Fibroblast of pulmonary artery (primary cell): ENCODE data around the gene CTDP1.
"Not testable (repeated sequence)": the region's sequence is repeated elsewhere in the genome, so short reads cannot be mapped to it uniquely, and the experiment has no call there.

Source experiments
- DNase-seq: peaks from one replicate; pipeline ENCODE4 v3.0.0-alpha.2; 2010; ENCODE audit warnings: low read depth
- H3K4me3 ChIP-seq: replicated peaks from 2 replicates; pipeline ENCODE4 v1.5.1; 2011; ENCODE audit warnings: low read depth, mild to moderate bottlenecking, control low read depth, low read length, moderate library complexity
- TF ChIP-seq, protein P1 (sequence below): IDR thresholded peaks from 2 replicates; pipeline ENCODE4 v1.5.1; 2011; ENCODE audit warnings: mild to moderate bottlenecking, control low read depth, low read length, inconsistent platforms; ENCODE audit errors: missing control alignments

Gene CTDP1

DNA sequence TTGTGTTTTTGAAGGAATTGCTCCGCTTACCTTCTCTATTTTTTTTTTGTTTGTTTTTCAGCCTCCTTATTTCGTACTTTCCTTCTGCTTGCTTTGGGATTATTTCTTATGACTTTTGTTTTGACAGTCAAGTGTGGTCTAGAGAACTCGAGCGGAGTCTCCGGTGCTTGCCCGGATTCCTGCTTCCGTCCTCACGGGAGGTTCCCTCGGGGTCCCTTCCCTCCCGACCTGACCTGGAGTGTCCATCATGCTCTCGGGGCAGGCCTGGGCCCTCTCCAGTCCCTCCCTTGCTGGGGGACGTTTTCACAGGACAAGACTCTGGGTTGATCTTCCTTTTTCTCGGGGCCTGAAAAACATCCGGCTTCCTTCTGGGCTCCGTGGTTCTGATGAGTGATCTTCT, 45.9 kb downstream of the CTDP1 start:
- no peak overlapping the region for H3K4me3 ChIP-seq
- DNase-seq, result no peak
- TF ChIP-seq, protein P1, sequence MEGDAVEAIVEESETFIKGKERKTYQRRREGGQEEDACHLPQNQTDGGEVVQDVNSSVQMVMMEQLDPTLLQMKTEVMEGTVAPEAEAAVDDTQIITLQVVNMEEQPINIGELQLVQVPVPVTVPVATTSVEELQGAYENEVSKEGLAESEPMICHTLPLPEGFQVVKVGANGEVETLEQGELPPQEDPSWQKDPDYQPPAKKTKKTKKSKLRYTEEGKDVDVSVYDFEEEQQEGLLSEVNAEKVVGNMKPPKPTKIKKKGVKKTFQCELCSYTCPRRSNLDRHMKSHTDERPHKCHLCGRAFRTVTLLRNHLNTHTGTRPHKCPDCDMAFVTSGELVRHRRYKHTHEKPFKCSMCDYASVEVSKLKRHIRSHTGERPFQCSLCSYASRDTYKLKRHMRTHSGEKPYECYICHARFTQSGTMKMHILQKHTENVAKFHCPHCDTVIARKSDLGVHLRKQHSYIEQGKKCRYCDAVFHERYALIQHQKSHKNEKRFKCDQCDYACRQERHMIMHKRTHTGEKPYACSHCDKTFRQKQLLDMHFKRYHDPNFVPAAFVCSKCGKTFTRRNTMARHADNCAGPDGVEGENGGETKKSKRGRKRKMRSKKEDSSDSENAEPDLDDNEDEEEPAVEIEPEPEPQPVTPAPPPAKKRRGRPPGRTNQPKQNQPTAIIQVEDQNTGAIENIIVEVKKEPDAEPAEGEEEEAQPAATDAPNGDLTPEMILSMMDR, result no peak

DNA sequence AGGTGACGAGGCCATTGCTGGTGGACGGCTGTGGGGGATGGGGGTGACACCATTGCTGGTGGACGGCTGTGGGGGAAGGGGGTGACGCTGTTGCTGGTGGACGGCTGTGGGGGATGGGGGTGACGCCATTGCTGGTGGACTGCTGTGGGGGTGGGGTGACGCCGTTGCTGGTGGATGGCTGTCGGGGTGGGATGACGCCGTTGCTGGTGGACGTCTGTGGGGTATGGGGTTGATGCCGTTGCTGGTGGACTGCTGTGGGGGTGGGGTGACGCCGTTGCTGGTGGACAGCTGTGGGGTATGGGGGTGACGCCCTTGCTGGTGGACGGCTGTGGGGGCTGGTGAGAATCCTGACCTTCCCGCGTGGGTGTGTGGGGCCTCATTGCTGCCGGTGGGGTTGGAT, 47.1 kb downstream of the CTDP1 start:
- TF ChIP-seq, protein P1, result no peak
- DNase-seq, result no peak
- no peak overlapping the region for H3K4me3 ChIP-seq

DNA sequence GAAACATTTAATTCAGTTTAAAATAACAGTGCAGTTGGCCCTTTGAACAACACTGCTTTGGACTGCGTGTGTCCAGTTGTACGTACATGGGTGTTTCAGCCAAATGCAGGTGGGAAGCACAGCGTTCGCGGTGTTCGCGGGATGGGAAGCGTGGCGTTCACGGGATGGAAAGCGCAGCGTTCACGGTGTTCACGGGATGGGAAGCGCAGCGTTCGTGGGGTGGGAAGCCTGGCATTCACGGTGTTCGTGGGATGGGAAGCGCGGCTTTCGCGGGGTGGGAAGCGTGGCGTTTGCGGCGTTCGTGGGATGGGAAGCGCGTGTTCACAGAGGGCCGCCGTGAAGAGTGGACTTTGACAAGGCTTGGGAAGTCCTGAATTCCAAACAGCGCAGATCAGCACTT, 47.6 kb downstream of the CTDP1 start:
- no peak for DNase-seq
- TF ChIP-seq, protein P1, result no peak
- H3K4me3 ChIP-seq, result no peak overlapping the region

DNA sequence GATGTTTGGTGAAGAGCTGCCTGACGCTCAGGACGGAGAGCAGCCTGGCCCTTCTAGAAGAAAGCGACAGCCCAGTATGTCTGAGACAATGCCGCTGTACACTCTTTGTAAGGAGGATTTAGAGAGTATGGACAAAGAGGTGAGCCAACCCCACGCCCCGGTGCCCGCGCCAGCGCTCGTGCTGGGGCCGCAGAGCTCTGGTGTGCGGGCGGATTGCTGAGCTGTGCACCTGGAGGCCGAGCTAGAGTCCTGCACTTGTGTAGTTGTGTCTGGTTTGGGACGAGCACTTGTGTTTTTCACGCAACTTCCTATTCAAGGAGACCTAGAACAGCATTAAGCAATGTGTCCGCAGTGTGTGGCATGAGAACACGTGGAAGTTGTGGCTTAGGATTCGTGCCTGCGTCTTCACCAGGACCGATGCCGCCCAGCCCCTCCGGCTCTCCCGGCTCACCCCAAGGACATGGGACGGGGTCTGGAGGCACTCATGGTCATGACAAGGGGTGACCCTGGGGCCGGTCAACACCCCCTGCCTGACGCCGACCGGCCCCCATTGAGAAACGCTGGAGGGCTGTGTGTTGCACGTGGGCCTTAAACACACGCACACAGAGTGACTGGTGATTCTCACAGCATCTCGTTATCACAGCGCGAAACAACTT, 49.5 kb downstream of the CTDP1 start:
- TF ChIP-seq, protein P1, result no peak
- no peak for DNase-seq
- H3K4me3 ChIP-seq, result no peak overlapping the region

DNA sequence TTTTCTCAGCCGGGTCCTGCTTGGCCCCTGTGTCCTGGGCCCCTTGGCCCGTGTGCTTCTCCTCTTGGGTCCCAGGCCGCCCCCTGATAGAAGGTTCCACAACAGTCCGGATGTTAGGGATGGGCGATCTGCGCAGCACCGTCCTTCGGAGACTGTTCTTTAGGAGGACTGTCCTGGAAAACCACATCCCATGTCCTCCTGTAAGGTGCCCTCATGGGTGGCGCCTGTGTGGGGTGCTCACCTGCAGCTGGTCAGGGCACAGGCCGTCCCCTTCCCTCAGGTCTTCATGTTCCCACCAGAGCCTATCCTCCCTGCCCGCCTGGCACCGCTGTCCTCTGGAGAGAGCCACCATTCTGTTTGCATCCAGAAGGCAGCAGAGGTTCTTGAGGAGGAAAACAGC, 50.0 kb downstream of the CTDP1 start:
- H3K4me3 ChIP-seq, result no peak overlapping the region
- TF ChIP-seq, protein P1, result no peak
- no peak for DNase-seq

DNA sequence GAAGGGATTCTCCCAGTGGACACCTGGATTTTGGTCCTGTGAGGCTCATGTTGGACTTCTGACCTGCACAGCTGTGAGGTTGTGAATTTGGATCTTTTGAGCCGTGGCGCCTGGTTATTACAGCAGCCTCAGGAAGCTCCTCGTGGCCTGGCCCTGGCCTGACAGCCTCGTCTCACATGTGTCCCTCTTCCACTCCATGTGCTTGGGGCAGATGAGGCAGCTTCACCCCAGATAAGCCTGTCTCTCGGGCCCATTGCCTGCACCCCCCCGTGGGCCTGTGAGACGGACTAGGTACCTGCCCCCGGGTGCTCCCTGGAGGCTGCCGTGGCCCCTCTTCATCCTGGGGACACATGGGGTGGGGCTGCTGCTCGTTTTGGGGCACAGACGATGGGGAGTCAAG, 51.2 kb downstream of the CTDP1 start:
- no peak overlapping the region for H3K4me3 ChIP-seq
- TF ChIP-seq, protein P1, result no peak

DNA sequence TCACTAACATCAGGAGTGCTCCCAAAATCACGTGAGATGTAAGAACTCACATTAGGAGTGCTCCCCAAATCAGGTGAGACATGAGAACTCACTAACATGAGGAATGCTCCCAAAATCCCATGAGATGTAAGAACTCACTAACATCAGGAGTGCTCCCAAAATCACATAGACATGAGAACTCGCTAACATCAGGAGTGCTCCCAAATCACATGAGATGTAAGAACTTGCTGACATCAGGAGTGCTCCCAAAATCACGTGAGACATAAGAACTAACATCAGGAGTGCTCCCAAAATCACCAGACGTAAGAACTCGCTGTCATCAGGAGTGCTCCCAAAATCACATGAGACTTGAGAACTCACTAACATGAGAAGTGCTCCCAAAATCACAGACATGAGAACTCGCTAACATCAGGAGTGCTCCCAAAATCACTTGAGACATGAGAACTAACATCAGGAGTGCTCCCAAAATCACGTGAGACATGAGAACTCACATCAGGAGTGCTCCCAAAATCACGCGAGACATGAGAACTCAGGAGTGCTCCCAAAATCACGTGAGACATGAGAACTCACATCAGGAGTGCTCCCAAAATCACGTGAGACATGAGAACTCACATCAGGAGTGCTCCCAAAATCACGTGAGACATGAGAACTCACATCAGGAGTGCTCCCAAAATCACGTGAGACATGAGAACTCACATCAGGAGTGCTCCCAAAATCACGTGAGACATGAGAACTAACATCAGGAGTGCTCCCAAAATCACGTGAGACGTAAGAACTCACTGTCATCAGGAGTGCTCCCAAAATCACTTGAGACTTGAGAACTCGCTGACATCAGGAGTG, 52.5 kb downstream of the CTDP1 start:
- H3K4me3 ChIP-seq, result not testable (repeated sequence)
- DNase-seq, result peak; percentile 8

More for the DNA sequence above, 51.2 kb downstream of the CTDP1 start:
- no peak for DNase-seq
